Astrocyte of the spinal cord (primary cell): ENCODE measurements around the gene HYAL2.
A peak's percentile ranks its signal among the peaks of the same experiment; 100 is the strongest.

Experiments
- DNase-seq: peaks from one replicate; pipeline ENCODE4 v3.0.0; 2011; ENCODE audit warnings: low read depth, low spot score
- H3K4me3 ChIP-seq: 2 replicates; pipeline ENCODE4 v1.5.1; 2011; ENCODE audit warnings: low read depth, mild to moderate bottlenecking, low read length, moderate library complexity
- in situ Hi-C: cut with HindIII; loops from 2 replicates; pipeline ENCODE4 v1.10.0; 2017; ENCODE audit warnings: low sequenced_read_pairs
- TF ChIP-seq, protein P1 (sequence below): IDR thresholded peaks from 2 replicates; pipeline ENCODE4 v1.5.1; 2012; ENCODE audit warnings: low read depth, mild to moderate bottlenecking, low read length, inconsistent platforms

Gene HYAL2

DNA sequence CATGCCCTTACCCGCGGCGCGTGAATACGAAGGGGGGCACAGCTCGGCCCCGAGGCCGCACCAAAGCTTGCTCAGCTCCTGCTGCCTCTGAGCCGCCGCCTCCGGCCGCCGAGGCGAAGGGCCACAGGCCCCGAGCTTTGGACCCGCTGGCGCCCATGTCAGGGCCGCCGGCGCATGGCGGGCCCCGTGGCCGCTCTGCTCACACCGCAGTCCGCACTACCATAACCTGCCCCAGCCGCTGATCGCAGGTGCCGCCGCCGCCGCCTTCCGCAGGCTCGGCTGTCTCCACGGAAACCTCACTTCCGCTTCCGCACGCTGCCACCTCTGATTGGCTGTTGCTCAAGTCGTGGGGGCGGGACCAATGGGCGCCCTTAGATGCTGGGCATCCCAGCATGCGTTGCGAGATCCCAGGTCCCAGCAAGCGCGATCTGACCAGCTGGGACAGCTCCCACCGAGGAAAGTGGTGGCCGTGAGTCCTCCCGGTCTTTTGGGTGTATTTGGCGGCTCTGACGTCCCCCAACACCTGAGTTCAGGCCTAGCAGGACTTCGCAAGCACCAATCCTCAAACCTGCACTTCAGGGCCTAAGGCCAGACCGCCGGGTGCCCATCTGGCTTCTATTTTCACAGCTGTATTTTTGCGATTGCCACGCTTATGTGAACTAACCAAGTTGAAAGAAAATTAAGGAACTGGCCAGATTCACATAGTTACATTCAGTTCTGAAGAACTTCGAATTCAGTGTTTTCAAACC is 5.6 kb upstream of the HYAL2 start, which contains the start of gene TUSC2:
TSS of gene TUSC2 (minus strand) at position 281 of the 749 bp plus-strand sequence. CDS start at position 157, 124 bp downstream.
- TF ChIP-seq, protein P1, sequence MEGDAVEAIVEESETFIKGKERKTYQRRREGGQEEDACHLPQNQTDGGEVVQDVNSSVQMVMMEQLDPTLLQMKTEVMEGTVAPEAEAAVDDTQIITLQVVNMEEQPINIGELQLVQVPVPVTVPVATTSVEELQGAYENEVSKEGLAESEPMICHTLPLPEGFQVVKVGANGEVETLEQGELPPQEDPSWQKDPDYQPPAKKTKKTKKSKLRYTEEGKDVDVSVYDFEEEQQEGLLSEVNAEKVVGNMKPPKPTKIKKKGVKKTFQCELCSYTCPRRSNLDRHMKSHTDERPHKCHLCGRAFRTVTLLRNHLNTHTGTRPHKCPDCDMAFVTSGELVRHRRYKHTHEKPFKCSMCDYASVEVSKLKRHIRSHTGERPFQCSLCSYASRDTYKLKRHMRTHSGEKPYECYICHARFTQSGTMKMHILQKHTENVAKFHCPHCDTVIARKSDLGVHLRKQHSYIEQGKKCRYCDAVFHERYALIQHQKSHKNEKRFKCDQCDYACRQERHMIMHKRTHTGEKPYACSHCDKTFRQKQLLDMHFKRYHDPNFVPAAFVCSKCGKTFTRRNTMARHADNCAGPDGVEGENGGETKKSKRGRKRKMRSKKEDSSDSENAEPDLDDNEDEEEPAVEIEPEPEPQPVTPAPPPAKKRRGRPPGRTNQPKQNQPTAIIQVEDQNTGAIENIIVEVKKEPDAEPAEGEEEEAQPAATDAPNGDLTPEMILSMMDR = no peak
- DNase-seq = peak; percentile 96
- peak within 1 kb of the TSS; percentile 88 for H3K4me3 ChIP-seq
- in situ Hi-C loops = no loop called here

DNA sequence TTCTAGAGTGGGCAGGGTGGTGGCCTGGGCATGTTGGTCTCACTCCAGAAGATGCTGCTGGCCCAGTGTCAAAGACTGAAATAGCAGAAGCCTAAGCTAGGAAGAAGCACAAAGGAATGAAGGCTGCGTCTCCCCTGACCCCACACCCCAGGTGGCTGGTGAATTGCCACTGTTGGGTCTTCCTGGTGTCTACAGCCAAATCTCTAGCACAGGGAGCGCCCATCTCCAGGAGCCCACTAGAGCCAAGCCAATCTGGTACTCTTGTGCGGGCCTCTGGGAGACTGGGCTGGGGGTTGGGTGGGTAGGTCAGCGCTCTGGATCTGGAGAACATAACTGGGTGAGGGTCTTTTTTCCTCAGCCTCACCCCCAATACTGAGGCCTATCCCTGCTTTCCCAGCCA is 4.6 kb upstream of the HYAL2 start:
- in situ Hi-C loops = no loop called here
- H3K4me3 ChIP-seq = peak overlapping the region; percentile 88
- no peak for DNase-seq
- TF ChIP-seq, protein P1 = no peak

DNA sequence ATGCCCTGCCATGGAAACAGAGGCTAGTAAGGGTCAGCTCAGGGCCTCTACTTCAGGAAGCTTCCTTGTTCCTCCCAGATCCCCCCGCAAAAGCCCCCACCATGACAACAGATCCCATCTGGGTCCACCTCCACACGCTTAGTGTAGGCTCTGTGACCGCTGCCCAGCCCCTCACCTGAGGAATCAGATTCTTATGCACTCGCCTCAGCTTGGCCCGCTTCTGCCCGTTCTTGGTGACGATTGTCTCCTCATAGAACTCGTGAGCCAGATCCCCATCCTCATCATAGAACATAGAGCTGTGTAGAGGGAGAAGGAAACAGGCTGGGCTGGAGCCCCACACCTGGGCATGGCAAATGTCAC is 3.6 kb upstream of the HYAL2 start:
- in situ Hi-C loops = no loop called here
- TF ChIP-seq, protein P1 = no peak
- no peak overlapping the region for H3K4me3 ChIP-seq
- DNase-seq = no peak

GRCh38 chr3:50325497-50326181 is 3.1 kb upstream of the HYAL2 start:
- in situ Hi-C loops = no loop called here
- TF ChIP-seq, protein P1 = no peak
- DNase-seq = no peak
- no peak overlapping the region for H3K4me3 ChIP-seq

DNA sequence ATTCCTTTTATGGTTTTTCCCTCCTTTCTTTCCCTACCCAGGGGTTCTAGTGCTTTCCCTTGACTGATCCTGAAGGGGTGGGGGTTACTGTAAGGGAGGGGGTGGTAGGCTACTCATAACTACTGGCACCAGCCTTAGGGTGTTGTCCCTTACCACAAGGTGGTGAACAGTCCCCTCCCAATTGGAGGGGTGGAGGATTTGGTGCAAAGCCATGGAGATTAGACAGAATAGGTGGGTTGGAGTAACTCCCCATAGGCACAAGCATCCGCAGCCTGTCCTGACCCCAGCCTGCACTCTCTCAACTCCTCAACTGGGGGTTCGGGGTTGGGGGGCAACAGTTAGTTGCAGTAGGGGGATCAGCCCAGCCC is 2.6 kb upstream of the HYAL2 start:
- H3K4me3 ChIP-seq = no peak overlapping the region
- TF ChIP-seq, protein P1 = no peak
- no peak for DNase-seq
- in situ Hi-C loops = no loop called here

DNA sequence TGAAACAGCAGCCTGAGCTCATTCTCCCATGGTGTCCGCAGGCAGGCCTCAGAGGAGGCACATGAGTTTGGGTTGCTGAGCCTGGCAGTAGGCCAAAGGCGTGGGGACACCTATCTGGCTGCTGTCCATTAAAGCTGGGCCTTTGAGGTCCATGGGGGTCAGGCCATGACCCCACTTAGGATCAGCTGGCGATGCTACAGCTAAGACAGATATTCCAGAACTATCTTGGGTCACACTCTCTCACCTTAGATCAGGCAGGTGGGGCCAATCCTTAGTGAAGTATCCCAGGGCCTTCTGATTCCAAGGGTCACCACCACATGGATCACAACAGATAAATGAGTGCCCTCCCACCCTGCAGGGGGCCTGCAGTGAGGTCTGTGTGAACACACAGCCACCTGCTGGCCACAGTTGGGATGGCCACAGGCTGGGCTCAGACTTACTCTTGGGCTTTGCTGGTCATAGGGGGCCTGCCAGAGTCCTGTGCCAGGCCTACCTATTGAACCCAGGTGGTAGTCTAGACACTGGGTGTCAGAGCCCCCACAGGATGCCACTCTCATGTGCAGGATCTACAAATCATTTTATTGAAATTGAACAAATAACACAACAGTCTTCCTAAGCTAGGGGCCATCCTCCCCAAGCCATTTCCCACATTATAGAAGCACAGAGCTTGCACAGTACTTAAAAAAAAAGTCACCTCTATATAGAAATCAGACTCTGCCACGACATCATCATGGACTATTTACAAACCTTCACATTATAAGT is 2.0 kb upstream of the HYAL2 start:
- H3K4me3 ChIP-seq = no peak overlapping the region
- in situ Hi-C loops = no loop called here
- peak; percentile 73 for DNase-seq
- TF ChIP-seq, protein P1 = peak; percentile 94
